HepG2 (cell line): ENCODE results near the gene PLK3. TPM values are rescaled to one million over a fixed set of nuclear protein-coding genes. Genes with fewer than 3 reads are reported as not detected.

Source experiments
- ATAC-seq: fragments of 200-7000 bp; cut with Tn5 transposase; 3 replicates; pipeline ENCODE4 v1.9.1; 2020; ENCODE audit warnings: mild to moderate bottlenecking, moderate library complexity
- BruUV-seq: library from RNA; stranded (reverse); fragments of 400-500 nt; replicated peaks from 2 replicates; lab custom pipeline; 2021; lab: Mats Ljungman, UMichigan
- CTCF ChIA-PET: fragments of 300-600 bp; formaldehyde crosslinking; extraction: SDS; loops from one replicate; lab custom pipeline; 2021; ENCODE audit warnings: low total read pairs, inconsistent platforms, low intra/inter-chr PET ratio; lab: Yijun Ruan, JAX
- POLR2A ChIA-PET: fragments of 350-600 bp; sonication (Branson Sonifier 250); formaldehyde crosslinking; loops from one replicate; lab custom pipeline; 2020; ENCODE audit warnings: antibody characterized with exemption, inconsistent platforms; lab: Yijun Ruan, JAX
- DNase-seq: peaks from one replicate; pipeline ENCODE4 v3.0.0-alpha.2; 2015; ENCODE audit warnings: low spot score
- FAIRE-seq: peaks from 3 replicates; lab custom pipeline; 2011; peaks lifted over from hg19 to GRCh38; lab: Jason Lieb, UNC
- H2AFZ ChIP-seq: one replicate; pipeline ENCODE4 v1.6.1; 2011; ENCODE audit warnings: low read length, inconsistent platforms
- H3K27ac ChIP-seq: fragments of 300-600 bp; 3 replicates; pipeline ENCODE4 v1.8.0; 2011; ENCODE audit warnings: mixed run types, mild to moderate bottlenecking, mixed read lengths, low read length, inconsistent platforms; ENCODE audit not compliant: insufficient read depth; ENCODE audit errors: extremely low read length
- H3K27me3 ChIP-seq, 2 experiments: fragments of 200-600 bp in 1 of 2; 2 replicates in 1 of 2; 3 replicates in 1 of 2; pipeline versions ENCODE4 v1.6.0 to v1.8.0; 2011; ENCODE audit warnings: low read length in 2 of 2, mild to moderate bottlenecking in 2 of 2, moderate library complexity in 2 of 2, inconsistent platforms in 1 of 2; ENCODE audit not compliant: insufficient read depth in 2 of 2, control insufficient read depth in 1 of 2
- H3K36me3 ChIP-seq, 2 experiments: fragments of 200-600 bp in 1 of 2; replicated peaks in 1 of 2; 2 replicates in 1 of 2; 3 replicates in 1 of 2; pipeline versions ENCODE4 v1.5.1 to v1.8.0; 2011; ENCODE audit warnings: low read length in 2 of 2, inconsistent platforms in 1 of 2; ENCODE audit not compliant: insufficient read depth in 2 of 2, control insufficient read depth in 1 of 2
- H3K4me1 ChIP-seq: 2 replicates; pipeline ENCODE4 v1.5.1; 2012; ENCODE audit warnings: low read length, inconsistent platforms; ENCODE audit not compliant: insufficient read depth
- H3K4me2 ChIP-seq: 2 replicates; pipeline ENCODE4 v1.6.0; 2011; ENCODE audit warnings: low read depth, low read length, inconsistent platforms
- H3K4me3 ChIP-seq, 3 experiments: fragments of 200-600 bp in 1 of 3; sonication (generic), shearing (Covaris generic) in 1 of 3; replicated peaks in 1 of 3; 2 replicates each; pipeline ENCODE4 v1.5.1; 2011 to 2016; ENCODE audit warnings: low read length in 3 of 3, inconsistent platforms in 2 of 3, low read depth in 2 of 3, mild to moderate bottlenecking in 2 of 3, control low read depth in 1 of 3, mixed read lengths in 1 of 3; ENCODE audit not compliant: insufficient read depth in 1 of 3
- H3K79me2 ChIP-seq: one replicate; pipeline ENCODE4 v1.6.1; 2011; ENCODE audit warnings: low read length, inconsistent platforms; ENCODE audit not compliant: insufficient read depth
- H3K9ac ChIP-seq: 2 replicates; pipeline ENCODE4 v1.6.0; 2011; ENCODE audit warnings: mild to moderate bottlenecking, low read depth, low read length, inconsistent platforms; ENCODE audit not compliant: insufficient read depth
- H3K9me3 ChIP-seq: 2 replicates; pipeline ENCODE4 v1.5.1; 2012; ENCODE audit warnings: mild to moderate bottlenecking, low read length
- H4K20me1 ChIP-seq: 2 replicates; pipeline ENCODE4 v1.6.0; 2011; ENCODE audit warnings: inconsistent platforms, mild to moderate bottlenecking, low read length, moderate library complexity; ENCODE audit not compliant: insufficient read depth
- BATF2 ChIP-seq: sonication (generic); formaldehyde crosslinking; IDR thresholded peaks from 2 replicates; pipeline ENCODE4 v1.8.0; 2022; ENCODE audit warnings: mild to moderate bottlenecking, missing genetic modification reagents, moderate library complexity
- BCL3 ChIP-seq: sonication (generic); formaldehyde crosslinking; IDR thresholded peaks from 2 replicates; pipeline ENCODE4 v1.5.1; 2020; ENCODE audit warnings: mild to moderate bottlenecking, missing genetic modification reagents, moderate library complexity
- HDAC1 ChIP-seq: sonication (generic); formaldehyde crosslinking; IDR thresholded peaks from 2 replicates; pipeline ENCODE4 v1.5.1; 2020; ENCODE audit warnings: mild to moderate bottlenecking, missing genetic modification reagents
- HNF1B ChIP-seq: sonication (generic); formaldehyde crosslinking; IDR thresholded peaks from 2 replicates; pipeline ENCODE4 v1.5.1; 2020; ENCODE audit warnings: mild to moderate bottlenecking, moderate library complexity, missing genetic modification reagents
- IRX3 ChIP-seq: sonication (generic); formaldehyde crosslinking; IDR thresholded peaks from 2 replicates; pipeline ENCODE4 v1.8.1; 2023; ENCODE audit warnings: mild to moderate bottlenecking, low read depth, missing genetic modification reagents, borderline replicate concordance
- NFRKB ChIP-seq: fragments of 450-650 bp; IDR thresholded peaks from 2 replicates; pipeline ENCODE4 v1.6.1; 2017
- SALL1 ChIP-seq: sonication (generic); formaldehyde crosslinking; IDR thresholded peaks from 2 replicates; pipeline ENCODE4 v1.8.0; 2022; ENCODE audit warnings: mild to moderate bottlenecking, missing genetic modification reagents
- TBX3 ChIP-seq: fragments of 450-650 bp; IDR thresholded peaks from 2 replicates; pipeline ENCODE4 v1.6.1; 2017; ENCODE audit warnings: antibody characterized with exemption, mild to moderate bottlenecking, inconsistent platforms, borderline replicate concordance
- ZBTB33 ChIP-seq: sonication (generic); formaldehyde crosslinking; IDR thresholded peaks from 2 replicates; pipeline ENCODE4 v1.4.0; 2020; ENCODE audit warnings: missing genetic modification reagents
- ZBTB46 ChIP-seq: sonication (generic); formaldehyde crosslinking; IDR thresholded peaks from 2 replicates; pipeline ENCODE4 v1.4.0; 2020; ENCODE audit warnings: mild to moderate bottlenecking, missing genetic modification reagents, borderline replicate concordance
- ZNF30 ChIP-seq: sonication (generic); formaldehyde crosslinking; IDR thresholded peaks from 2 replicates; pipeline ENCODE4 v1.5.0; 2020; ENCODE audit warnings: mild to moderate bottlenecking, missing genetic modification reagents
- ZNF512B ChIP-seq: sonication (generic); formaldehyde crosslinking; IDR thresholded peaks from 2 replicates; pipeline ENCODE4 v1.5.1; 2020; ENCODE audit warnings: missing genetic modification reagents, mild to moderate bottlenecking, borderline replicate concordance
- ZNF83 ChIP-seq: sonication (generic); formaldehyde crosslinking; IDR thresholded peaks from 2 replicates; pipeline ENCODE4 v1.4.0; 2020; ENCODE audit warnings: missing genetic modification reagents, mild to moderate bottlenecking, borderline replicate concordance
- WGBS: methylation state at CpG from one replicate; pipeline ENCODE4 v1.1.6; 2017; ENCODE audit warnings: low lambda C conversion rate; 5-methylcytosine and 5-hydroxymethylcytosine counted together
- in situ Hi-C: cut with HindIII; loops from 2 replicates; pipeline ENCODE4 v1.10.0; 2017; ENCODE audit warnings: low pct_unique_long_range_greater_than_20kb; ENCODE audit not compliant: extremely low pct_ligation_motif_present
- intact Hi-C: fragments of 100-400 bp; cut with micrococcal nuclease; formaldehyde crosslinking; loops from one replicate; pipeline ENCODE4 v1.10.0; 2022; ENCODE audit not compliant: unreplicated experiment
- polyA plus RNA-seq, 8 experiments: library from polyadenylated mRNA; depleted of rRNA in 3 of 8; stranded (reverse) in 7 of 8; unstranded in 1 of 8; fragments of >200 nt; fragmentation: Illumina TruSeq in 4 of 8; extraction: Trizol in 4 of 8; gene quantifications; 2 replicates each; pipeline versions ENCODE4 v1.2.1 to v1.2.3, GENCODE V29; 2011 to 2016; ENCODE audit warnings: low read depth in 4 of 8, missing spikeins in 1 of 8, mixed read lengths in 1 of 8; ENCODE audit not compliant: insufficient read depth in 1 of 8
- total RNA-seq, 5 experiments: library from RNA; depleted of rRNA; stranded (reverse); fragments of >200 nt; fragmentation: Illumina TruSeq; extraction: Trizol; gene quantifications; 2 replicates each; pipeline ENCODE4 v1.2.3, GENCODE V29; 2016; ENCODE audit warnings: low read depth in 1 of 5

Gene PLK3
- total and polyA plus RNA-seq, 2 of the 13 experiments (the other 11 are each of a cell fraction or from before 2014, with no cell fraction given), result 9.8 to 16.9 TPM

- ChIA-PET CTCF (no interaction called here), POLR2A (interaction anchor here (0.8 to 11.3 kb wide), 30 partner anchors 8 to 681 kb away, joined by 3 to 570 read pairs (median 8); partner anchors contain the start of genes ARMH1, BEST4, BTBD19 and CCDC163)
- H4K20me1 ChIP-seq, result no peaks in the 10 kb centered on the region
- no peaks in the 10 kb centered on the region for H3K9me3 ChIP-seq
- intact Hi-C loops, result loop anchor here (5.0 kb wide), 1 partner anchor 37 kb away; no protein-coding TSS in a partner anchor
- DNase-seq (no peak), ATAC-seq (no peak; the same call in 1 of the 3 replicates), FAIRE-seq (no peak)
- H2AFZ ChIP-seq, result no peak overlapping the region
- peak overlapping the region in 1 of 3 experiments; percentile 80; a peak in 4 of 6 replicates for H3K4me3 ChIP-seq
- H3K79me2 ChIP-seq, result no peaks in the 10 kb centered on the region
- WGBS, result 39% methylated on average over 13 of the region's 13 CpGs
- peaks cover 32% of the 10 kb centered on the region for H3K4me1 ChIP-seq
- in situ Hi-C loops, result no loop called here
- no peaks in the 10 kb centered on the region; a peak in 1 of 5 replicates for H3K36me3 ChIP-seq
- no TSS peak for BruUV-seq
- no peaks in the 10 kb centered on the region for H3K27me3 ChIP-seq
- H3K9ac ChIP-seq, result peak overlapping the region; percentile 99
- peak overlapping the region; percentile 87 for H3K4me2 ChIP-seq
- peak overlapping the region; percentile 100 for H3K27ac ChIP-seq
- TF ChIP-seq NFRKB, result no peak
- no peak for TF ChIP-seq HDAC1 (CRISPR knock-in tag)
- no peak for TF ChIP-seq HNF1B (CRISPR knock-in tag)
- TF ChIP-seq BATF2 (CRISPR knock-in tag), result no peak
- TF ChIP-seq ZNF83 (CRISPR knock-in tag), result no peak
- TF ChIP-seq BCL3, result no peak
- 0 out of 2 replicates have a peak, but pooled peaks have one; percentile 14 for TF ChIP-seq TBX3
- TF ChIP-seq ZNF512B (CRISPR knock-in tag), result no peak
- TF ChIP-seq SALL1 (CRISPR knock-in tag), result no peak
- peak; percentile 79 for TF ChIP-seq ZBTB33 (CRISPR knock-in tag)
- no peak for TF ChIP-seq IRX3 (CRISPR knock-in tag)
- no peak for TF ChIP-seq ZNF30
- no peak for TF ChIP-seq ZBTB46 (CRISPR knock-in tag)
Observed at GRCh38 chr1:44819196-44819607, 19.0 kb downstream of the PLK3 start.
